ENCODE results near the gene FPR2. TPM values are rescaled to one million over a fixed set of nuclear protein-coding genes. Genes with fewer than 3 reads are reported as not detected.

FPR2 gene
- total RNA-seq, 2 experiments from 2014 or later = not detected

DNA sequence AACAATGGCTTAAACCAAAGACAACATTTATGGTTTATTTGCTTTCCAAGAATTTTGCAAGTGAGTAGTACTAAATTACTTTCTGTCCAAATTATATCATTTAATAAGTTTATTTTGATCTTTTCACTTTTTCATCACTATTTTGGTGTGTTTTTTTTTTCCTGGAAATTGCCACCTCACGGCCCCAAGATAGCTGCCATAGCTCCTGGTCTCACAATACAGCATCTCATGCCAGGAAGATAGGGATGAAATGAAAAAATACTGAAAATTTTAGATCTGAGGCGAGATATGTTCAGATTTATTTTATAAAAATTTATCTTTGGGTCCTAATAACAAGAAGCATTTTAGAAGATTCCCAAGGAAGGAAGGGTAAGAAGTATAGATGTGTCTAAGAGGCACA, 27.0 kb downstream of the FPR2 start:
- ChIA-PET POLR2A (no interaction called here), CTCF (ENCODE audit: unreplicated experiment) (no interaction called here)
- Histone ChIP-seq H3K27ac (ENCODE audit: low read depth, low read length, poor library complexity, severe bottlenecking) (no peak overlapping the region), H3K4me3 (ENCODE audit: low read depth, low read length, poor library complexity, severe bottlenecking) (no peak overlapping the region), H3K9me3 (ENCODE audit: low read length) (no peaks in the 10 kb centered on the region), H3K79me2 (ENCODE audit: insufficient read depth, low read depth, low read length) (no peaks in the 10 kb centered on the region), H3K4me2 (ENCODE audit: low read length) (no peak overlapping the region), H3K4me1 (ENCODE audit: insufficient read depth, low read length, poor library complexity, severe bottlenecking) (no peaks in the 10 kb centered on the region), H3K9me2 (ENCODE audit: insufficient read depth, low read length) (no peaks in the 10 kb centered on the region), H3K36me3 (ENCODE audit: insufficient read depth, low read length) (no peaks in the 10 kb centered on the region), H2AFZ (ENCODE audit: low read length) (no peak overlapping the region), H4K20me1 (ENCODE audit: insufficient read depth, low read length) (no peaks in the 10 kb centered on the region)
- BruUV-seq (replicated peaks) = no TSS peak
- DNase-seq (ENCODE audit: low spot score) = no peak
- intact Hi-C loops (cut with micrococcal nuclease; ENCODE audit: unreplicated experiment) = no loop called here
- no peak for TF ChIP-seq EZH2phosphoT487 (IDR thresholded peaks at IDR 0.05; ENCODE audit: borderline replicate concordance, low read depth, low read length)

DNA sequence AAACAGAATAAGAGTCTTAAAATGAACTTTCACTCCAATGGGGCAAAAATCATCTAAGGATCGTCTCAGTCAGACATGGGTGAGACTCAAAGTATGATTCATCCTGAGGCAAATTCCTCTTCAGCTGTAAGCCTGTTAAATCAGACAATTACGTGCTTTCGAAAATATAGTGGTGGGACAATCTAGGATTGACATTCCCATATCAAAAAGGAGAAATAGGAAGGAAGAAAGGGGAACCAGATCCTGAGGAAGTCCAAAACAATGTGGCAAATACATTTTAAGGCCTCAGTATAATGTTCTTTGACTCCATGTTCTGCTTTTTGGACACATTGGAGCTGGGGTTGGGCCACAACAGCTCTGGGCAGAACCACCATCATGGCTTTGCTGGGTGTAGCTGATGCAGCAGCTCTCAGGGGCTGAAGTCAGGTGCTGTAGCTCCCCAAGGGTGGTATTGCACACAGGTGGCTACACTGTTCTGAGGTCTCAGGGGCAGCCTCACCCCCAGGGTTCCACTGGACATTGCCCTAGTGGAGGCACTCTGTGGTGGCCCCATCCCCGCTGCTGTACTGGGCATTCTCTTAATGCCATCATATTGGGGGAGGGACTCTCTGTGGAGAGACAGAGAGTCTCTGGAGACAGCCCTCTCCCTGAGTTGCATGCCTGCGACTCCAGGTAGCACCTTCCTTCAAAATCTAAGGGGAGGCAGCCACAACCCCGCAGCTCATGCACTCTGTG, 28.2 kb downstream of the FPR2 start:
- Histone ChIP-seq H3K9me3 (ENCODE audit: low read length) (no peaks in the 10 kb centered on the region), H3K4me3 (ENCODE audit: low read depth, low read length, poor library complexity, severe bottlenecking) (no peak overlapping the region), H3K4me1 (ENCODE audit: insufficient read depth, low read length, poor library complexity, severe bottlenecking) (no peaks in the 10 kb centered on the region), H3K9me2 (ENCODE audit: insufficient read depth, low read length) (no peaks in the 10 kb centered on the region), H3K79me2 (ENCODE audit: insufficient read depth, low read depth, low read length) (no peaks in the 10 kb centered on the region), H3K27ac (ENCODE audit: low read depth, low read length, poor library complexity, severe bottlenecking) (no peak overlapping the region), H4K20me1 (ENCODE audit: insufficient read depth, low read length) (no peaks in the 10 kb centered on the region), H3K4me2 (ENCODE audit: low read length) (no peak overlapping the region), H3K36me3 (ENCODE audit: insufficient read depth, low read length) (no peaks in the 10 kb centered on the region), H2AFZ (ENCODE audit: low read length) (no peak overlapping the region)
- intact Hi-C loops (cut with micrococcal nuclease; ENCODE audit: unreplicated experiment) = no loop called here
- ChIA-PET CTCF (ENCODE audit: unreplicated experiment) (no interaction called here), POLR2A (interaction anchor here (0.7 kb wide), 1 partner anchor 398 kb away, joined by 3 read pairs; no protein-coding TSS in a partner anchor)
- DNase-seq (ENCODE audit: low spot score) = no peak
- TF ChIP-seq EZH2phosphoT487 (IDR thresholded peaks at IDR 0.05; ENCODE audit: borderline replicate concordance, low read depth, low read length) = no peak
- TF ChIP-seq, protein P1, sequence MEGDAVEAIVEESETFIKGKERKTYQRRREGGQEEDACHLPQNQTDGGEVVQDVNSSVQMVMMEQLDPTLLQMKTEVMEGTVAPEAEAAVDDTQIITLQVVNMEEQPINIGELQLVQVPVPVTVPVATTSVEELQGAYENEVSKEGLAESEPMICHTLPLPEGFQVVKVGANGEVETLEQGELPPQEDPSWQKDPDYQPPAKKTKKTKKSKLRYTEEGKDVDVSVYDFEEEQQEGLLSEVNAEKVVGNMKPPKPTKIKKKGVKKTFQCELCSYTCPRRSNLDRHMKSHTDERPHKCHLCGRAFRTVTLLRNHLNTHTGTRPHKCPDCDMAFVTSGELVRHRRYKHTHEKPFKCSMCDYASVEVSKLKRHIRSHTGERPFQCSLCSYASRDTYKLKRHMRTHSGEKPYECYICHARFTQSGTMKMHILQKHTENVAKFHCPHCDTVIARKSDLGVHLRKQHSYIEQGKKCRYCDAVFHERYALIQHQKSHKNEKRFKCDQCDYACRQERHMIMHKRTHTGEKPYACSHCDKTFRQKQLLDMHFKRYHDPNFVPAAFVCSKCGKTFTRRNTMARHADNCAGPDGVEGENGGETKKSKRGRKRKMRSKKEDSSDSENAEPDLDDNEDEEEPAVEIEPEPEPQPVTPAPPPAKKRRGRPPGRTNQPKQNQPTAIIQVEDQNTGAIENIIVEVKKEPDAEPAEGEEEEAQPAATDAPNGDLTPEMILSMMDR (conservative IDR thresholded peaks at IDR 0.05; ENCODE audit: low read length) = no peak
- no TSS peak for BruUV-seq (replicated peaks)

DNA sequence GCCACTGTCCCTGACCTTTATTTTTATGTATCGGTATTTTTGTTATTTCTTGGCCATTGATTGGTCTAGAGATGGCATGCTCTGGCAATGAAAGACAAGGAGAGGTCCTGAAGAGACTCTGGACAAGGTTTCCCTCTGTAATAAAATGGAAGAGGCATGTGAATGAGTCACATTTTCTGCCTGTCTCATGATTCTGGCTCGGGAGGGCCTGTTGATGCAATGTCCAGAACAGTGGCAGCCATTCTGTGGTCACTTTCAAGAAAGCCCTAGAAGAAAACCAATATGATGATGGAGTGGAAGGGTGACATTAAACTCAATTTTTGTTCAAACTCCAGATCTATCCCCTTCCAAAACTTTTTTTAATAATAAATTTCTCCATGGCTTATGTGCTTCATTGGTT, 32.0 kb downstream of the FPR2 start:
- Histone ChIP-seq H3K36me3 (ENCODE audit: insufficient read depth, low read length) (no peaks in the 10 kb centered on the region), H3K9me2 (ENCODE audit: insufficient read depth, low read length) (no peaks in the 10 kb centered on the region), H3K4me1 (ENCODE audit: insufficient read depth, low read length, poor library complexity, severe bottlenecking) (no peaks in the 10 kb centered on the region), H3K79me2 (ENCODE audit: insufficient read depth, low read depth, low read length) (no peaks in the 10 kb centered on the region), H3K9me3 (ENCODE audit: low read length) (no peaks in the 10 kb centered on the region), H2AFZ (ENCODE audit: low read length) (no peak overlapping the region), H3K4me3 (ENCODE audit: low read depth, low read length, poor library complexity, severe bottlenecking) (no peak overlapping the region), H3K4me2 (ENCODE audit: low read length) (no peak overlapping the region), H4K20me1 (ENCODE audit: insufficient read depth, low read length) (no peaks in the 10 kb centered on the region), H3K27ac (ENCODE audit: low read depth, low read length, poor library complexity, severe bottlenecking) (no peak overlapping the region)
- intact Hi-C loops (cut with micrococcal nuclease; ENCODE audit: unreplicated experiment) = no loop called here
- ChIA-PET CTCF (ENCODE audit: unreplicated experiment) (no interaction called here), POLR2A (no interaction called here)
- no peak for TF ChIP-seq EZH2phosphoT487 (IDR thresholded peaks at IDR 0.05; ENCODE audit: borderline replicate concordance, low read depth, low read length)
- TF ChIP-seq, protein P1 (conservative IDR thresholded peaks at IDR 0.05; ENCODE audit: low read length) = no peak
- no peak for DNase-seq (ENCODE audit: low spot score)
- no TSS peak for BruUV-seq (replicated peaks)
